Measurements from ENCODE around the gene ARHGEF28.

DNA sequence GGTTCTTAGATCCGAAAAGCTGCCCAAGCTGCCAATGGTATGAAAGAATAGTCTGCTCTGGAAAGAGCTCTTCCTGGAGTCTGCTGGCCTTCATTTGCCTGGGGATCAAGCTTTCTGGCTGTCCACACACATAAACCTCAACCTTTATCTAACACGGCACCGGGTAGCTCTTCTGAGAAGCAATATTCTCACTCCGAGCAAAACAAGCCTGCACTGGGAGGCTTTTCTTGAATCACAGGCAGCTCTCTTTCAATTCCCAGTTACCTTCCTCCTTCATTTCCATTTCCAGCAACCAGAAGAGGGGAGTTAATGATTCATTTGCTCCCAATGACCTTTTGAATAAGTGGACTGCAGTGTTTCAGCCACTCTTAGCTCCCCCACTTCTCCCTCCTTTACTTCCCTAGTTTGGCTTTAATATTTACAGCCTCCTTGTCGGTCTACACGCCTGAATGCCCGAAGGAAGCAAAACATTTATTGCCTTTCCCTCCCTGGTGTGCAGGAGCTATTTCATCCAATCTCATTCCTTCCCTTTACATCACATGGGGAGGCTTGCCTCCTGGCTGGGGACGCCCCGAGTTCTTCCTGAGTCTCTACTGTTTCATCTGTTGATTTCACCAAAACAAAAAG, 187.1 kb downstream of the ARHGEF28 start:
- TF ChIP-seq CTCF (conservative IDR thresholded peaks at IDR 0.05; ENCODE audit: low read depth, low read length) (no peak), RFX5 (IDR thresholded peaks at IDR 0.05; ENCODE audit: low read depth, low read length) (no peak), MAZ (IDR thresholded peaks at IDR 0.05; ENCODE audit: borderline replicate concordance, low read depth, low read length) (no peak), CEBPB (IDR thresholded peaks at IDR 0.05; ENCODE audit: low read depth, low read length) (no peak), NFE2L2 (IDR thresholded peaks at IDR 0.05; ENCODE audit: low read depth, low read length) (no peak), POLR2A (IDR thresholded peaks at IDR 0.05; ENCODE audit: low read depth, low read length) (no peak), BHLHE40 (IDR thresholded peaks at IDR 0.05; ENCODE audit: low read depth, low read length) (no peak), RAD21 (IDR thresholded peaks at IDR 0.05; ENCODE audit: low read length) (no peak), FOS (IDR thresholded peaks at IDR 0.05; ENCODE audit: low read depth, low read length) (no peak), RCOR1 (IDR thresholded peaks at IDR 0.05; ENCODE audit: insufficient replicate concordance, low read length) (no peak), CHD1 (IDR thresholded peaks at IDR 0.05; ENCODE audit: low read depth, low read length) (no peak), SMC3 (IDR thresholded peaks at IDR 0.05; ENCODE audit: low read depth, low read length) (no peak)
- TF ChIP-seq, protein P1, sequence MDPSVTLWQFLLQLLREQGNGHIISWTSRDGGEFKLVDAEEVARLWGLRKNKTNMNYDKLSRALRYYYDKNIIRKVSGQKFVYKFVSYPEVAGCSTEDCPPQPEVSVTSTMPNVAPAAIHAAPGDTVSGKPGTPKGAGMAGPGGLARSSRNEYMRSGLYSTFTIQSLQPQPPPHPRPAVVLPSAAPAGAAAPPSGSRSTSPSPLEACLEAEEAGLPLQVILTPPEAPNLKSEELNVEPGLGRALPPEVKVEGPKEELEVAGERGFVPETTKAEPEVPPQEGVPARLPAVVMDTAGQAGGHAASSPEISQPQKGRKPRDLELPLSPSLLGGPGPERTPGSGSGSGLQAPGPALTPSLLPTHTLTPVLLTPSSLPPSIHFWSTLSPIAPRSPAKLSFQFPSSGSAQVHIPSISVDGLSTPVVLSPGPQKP (IDR thresholded peaks at IDR 0.05; ENCODE audit: borderline replicate concordance, low read depth, low read length): no peak
